ENCODE measurements around the gene MGAT3.

MGAT3 gene

DNA sequence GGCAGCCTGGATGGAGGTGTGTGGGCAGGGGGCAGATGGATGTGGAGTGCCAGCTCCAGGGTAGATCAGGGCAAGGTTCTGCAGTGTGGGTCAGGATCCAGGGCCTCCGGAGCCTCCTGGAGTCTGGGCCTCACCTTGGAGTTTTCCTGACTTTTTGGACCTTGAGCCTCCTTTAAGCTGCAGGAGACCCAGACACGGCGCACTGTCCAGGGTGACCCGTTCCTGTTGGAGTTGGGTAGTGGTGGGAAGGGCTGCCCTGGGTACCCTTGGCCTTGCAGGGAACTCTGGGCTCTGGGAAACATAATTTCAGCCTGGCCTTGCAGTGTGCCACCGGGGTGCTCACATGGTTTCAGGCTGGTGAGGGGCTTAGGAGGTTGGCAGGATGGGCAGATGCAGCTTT lies 17.0 kb downstream of the MGAT3 start:
- no peak for DNase-seq

DNA sequence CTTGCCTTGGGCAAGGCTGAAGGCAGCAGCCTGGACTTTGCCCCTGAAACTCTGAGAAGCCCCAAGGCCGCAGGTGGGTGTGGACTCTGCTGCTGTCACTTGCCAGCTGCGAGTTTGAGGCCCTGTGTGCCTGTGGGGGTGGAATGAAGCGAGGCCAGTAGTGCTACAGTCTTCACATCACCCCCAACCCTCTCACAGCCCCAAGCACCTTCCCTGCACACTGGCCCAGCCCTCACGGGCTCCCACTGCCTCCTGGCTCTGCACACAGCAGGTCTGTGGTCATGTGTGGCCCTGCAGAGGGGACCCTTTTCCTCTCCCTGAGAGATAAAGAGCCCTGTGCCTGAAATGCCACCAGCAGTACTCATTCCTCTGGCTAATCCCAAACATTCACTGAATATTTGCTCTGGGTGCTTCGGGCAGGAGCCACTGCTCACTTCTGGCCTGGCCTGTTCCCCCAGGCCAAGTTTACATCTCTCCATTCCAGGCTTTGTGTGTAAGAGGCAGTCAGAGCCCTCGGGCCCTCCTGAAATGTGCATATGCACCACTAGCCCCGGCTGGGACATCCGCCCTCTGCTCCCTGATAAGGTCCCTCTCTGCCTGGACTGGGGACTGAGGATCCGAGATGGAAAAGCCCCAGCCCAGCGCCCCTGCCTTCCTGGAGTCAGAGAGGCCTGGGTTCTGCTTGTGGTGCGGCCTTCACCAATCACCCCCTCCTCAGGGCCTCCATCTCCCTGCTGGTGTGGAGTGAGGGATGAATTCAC lies 17.7 kb downstream of the MGAT3 start:
- no peak for DNase-seq

DNA sequence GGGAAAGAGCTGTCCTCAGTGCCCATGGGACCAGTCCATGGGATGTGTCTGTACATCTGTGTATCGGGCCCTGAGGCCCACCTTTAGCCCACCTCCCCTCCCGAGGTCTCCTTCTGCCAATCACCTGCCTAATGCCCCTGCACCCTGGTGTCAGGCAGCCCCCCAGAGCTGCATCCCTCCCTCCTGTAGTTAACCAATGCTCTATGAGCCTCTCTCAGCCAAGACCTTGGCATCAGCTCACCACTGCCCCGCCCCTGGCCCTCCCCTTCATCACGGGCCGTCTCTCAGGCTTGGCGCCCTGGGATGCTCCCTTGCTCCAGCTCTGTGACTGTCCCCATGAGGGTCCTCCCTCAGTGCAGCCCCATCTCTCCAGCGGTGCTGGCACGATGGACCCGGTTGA lies 18.5 kb downstream of the MGAT3 start:
- DNase-seq: no peak

DNA sequence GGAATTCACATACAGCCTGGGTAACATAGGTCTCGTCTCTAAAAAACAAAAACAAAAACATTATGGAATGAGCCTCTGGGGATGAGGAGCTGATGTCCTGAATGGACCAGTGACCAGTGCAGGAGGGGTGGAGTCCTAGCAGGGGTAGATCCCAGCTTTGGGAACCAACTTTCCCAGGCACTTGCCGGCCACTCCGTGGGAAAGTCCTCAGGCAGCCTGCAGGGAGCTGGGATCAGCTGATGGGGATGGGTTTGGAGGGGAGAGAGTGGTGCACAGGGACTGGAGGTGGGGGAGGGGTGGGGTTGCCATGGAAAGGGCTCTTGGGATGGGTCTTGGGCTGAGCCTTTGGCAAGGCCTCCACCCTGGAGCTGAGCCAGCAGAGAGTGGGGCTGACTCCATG lies 19.1 kb downstream of the MGAT3 start:
- no peak for DNase-seq

DNA sequence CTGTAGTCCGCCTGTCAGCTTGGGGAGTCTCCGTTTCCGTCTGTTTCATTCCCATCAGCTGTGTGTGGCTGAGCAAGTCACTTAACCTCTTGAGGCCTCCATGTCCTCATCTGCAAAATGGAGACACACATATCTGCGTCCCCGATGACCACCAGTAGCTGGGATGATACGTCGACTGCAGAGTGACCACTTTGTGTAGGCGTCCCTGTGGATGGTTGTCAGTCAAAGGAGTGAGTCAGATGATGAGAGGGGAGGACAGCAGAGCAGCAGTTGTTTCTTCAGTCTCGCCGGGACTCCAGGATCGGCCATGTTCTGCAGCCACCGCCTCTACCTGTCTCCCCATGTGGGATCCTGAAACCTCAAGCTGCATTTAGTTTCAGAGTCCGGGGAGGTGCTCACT lies 19.9 kb downstream of the MGAT3 start:
- DNase-seq: no peak

DNA sequence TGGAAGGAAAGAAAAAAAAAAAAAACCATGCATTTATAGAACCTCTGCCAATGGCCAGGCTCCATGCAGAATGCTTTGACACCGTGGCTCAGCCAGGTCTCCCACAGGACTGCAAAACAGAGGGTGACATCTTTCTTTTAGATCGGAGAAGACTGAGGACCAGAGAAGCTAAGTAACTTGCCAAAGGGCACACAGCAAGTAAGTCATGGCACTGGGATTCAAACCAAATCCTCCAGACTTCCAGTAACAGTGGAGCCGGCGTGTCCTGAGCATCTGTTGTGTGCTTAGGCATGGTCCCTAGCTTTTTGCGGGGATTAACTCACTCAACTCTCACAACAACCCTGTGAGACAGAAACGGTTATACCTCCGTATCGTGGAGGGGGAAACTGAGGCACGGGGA lies 20.7 kb downstream of the MGAT3 start:
- DNase-seq: no peak

DNA sequence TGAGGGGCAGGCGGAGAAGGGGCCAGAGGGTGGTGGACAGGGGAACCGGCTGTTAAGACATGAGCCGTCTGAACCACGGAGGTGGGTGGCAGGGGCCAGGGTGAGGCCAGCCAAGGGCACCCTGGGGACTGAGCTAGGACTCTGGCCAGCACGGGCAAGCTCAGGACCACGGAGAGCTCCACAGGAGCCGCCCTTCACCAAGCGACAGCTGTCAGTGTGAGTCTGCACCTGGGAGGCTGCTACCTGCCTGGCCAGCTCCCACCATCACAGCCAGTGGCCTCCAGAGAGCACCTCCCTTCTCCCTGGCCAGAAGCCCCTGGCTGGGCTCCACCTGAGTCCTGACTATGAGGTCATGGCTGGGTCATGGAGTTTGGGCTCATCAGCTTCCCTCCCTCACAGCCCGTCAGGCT lies 21.6 kb downstream of the MGAT3 start:
- peak; percentile 7 for DNase-seq

DNA sequence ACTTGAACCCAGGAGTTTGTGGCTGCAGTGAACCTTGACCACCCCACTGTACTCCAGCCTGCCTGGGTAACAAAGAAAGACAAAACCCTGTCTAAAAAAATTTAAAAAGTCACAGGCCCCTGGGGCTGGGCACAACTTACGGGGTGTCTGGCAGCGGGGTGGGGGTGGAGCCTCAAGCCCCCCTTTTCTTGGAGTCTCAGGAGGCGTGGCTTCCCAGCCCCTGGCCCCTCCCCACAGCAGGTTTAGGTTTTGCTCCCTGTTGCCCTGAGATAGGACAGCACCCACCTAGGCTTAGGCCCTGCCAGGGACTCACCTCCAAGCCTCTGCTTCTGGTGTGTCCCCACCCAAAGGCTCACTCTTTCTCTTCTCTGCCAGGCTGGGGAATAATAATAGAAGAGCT lies 22.4 kb downstream of the MGAT3 start:
- DNase-seq: no peak

DNA sequence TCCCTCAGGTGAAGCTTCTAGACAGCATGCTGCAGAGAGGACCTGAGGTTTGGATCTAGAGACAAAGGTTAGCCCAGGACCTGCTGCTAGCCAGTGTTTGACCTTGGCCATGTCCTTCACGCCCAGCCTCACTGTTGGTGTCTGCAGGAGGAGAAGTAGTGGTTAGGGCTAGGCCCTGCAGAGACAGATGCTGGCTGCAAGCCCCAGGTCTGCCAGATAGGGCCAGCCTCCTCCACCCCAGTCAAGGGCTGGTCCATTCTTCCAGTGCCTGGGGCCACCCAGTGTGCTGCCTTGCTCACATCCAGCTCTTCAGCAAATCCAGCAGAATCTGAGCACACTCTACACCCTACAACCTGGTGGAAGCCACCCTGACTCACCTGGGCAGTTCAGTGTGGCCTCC lies 23.7 kb downstream of the MGAT3 start:
- no peak for DNase-seq

DNA sequence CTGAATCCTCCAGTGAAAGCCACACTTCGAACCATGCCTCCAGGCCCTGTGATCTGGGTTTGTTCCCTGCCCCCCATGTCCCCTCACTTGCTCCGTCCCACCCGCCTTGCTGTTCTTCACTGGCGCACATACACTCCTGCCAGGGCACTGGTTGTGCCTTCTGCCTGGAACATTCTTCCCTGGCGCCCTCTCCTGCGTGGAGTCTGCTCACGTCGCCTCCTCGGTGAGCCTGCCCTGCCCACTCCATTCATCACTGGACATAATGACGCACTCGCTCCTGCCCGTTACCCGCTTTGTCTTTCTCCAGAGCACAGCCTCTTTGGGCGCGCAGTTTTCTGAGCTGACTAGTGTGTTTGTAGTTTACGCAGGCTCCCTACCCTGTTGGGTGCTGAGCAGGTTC lies 24.2 kb downstream of the MGAT3 start:
- DNase-seq: no peak

DNA sequence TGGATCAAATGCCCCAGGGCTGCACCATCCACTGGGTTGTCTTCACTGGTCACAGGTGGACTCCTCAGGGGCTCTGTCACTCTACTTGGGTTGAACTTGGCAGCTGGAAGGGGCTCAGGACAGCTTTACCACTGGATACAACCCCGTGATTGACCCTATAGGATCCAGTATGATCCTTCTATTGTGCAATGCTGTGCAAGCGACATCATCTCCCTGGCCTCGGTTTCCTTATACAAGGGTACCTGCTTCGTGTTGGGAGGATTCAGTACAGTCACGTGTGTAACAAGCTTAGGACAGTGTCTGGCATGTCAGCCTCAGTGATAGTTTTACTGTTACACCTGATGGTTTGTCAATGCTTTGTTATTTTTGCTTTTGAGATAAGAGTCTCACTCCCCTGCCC lies 24.8 kb downstream of the MGAT3 start:
- DNase-seq: no peak

DNA sequence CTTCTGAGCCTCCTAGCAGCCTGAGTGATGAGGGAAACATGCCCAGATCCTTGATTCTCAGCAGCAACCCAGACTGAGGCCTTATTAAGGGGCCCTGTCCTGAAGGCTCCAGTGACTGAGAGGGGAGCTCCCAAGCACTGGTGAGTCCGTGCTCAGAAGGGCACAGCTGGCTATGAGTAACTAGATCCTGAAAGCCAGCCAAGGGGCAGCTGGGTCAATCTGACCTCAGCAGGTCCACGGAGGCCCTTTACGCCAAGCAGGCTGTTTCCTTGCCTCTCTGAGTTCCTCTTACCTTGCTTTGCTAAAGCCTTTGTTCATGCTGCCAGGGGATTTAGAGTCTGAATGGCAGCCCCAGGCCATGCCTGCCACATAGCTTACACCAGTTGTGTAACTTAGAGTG lies 26.0 kb downstream of the MGAT3 start:
- DNase-seq: no peak

DNA sequence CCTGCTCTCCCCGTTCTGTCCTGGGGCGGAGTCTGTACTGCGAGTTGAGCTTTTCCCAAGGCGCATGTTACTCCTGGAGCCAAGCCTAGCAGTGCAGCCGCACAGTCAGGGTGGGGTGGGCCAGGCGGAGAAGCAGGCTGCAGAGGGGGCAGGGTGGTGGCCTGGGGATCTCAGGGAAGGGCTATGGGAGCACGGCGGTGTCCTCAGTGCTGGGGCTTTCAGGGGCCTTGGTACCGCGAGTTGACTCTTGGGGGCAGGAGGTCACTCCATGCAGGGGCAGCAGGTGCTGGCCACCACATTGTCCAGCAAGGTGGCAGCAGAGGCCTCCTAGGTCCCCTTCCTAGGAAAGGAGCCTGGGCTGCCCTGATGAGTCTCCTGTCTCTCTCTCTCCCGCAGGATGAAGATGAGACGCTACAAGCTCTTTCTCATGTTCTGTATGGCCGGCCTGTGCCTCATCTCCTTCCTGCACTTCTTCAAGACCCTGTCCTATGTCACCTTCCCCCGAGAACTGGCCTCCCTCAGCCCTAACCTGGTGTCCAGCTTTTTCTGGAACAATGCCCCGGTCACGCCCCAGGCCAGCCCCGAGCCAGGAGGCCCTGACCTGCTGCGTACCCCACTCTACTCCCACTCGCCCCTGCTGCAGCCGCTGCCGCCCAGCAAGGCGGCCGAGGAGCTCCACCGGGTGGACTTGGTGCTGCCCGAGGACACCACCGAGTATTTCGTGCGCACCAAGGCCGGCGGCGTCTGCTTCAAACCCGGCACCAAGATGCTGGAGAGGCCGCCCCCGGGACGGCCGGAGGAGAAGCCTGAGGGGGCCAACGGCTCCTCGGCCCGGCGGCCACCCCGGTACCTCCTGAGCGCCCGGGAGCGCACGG lies 30.4 kb downstream of the MGAT3 start:
- DNase-seq: no peak

DNA sequence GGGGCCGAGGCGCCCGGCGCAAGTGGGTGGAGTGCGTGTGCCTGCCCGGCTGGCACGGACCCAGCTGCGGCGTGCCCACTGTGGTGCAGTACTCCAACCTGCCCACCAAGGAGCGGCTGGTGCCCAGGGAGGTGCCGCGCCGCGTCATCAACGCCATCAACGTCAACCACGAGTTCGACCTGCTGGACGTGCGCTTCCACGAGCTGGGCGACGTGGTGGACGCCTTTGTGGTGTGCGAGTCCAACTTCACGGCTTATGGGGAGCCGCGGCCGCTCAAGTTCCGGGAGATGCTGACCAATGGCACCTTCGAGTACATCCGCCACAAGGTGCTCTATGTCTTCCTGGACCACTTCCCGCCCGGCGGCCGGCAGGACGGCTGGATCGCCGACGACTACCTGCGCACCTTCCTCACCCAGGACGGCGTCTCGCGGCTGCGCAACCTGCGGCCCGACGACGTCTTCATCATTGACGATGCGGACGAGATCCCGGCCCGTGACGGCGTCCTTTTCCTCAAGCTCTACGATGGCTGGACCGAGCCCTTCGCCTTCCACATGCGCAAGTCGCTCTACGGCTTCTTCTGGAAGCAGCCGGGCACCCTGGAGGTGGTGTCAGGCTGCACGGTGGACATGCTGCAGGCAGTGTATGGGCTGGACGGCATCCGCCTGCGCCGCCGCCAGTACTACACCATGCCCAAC lies 31.2 kb downstream of the MGAT3 start:
- DNase-seq: no peak

DNA sequence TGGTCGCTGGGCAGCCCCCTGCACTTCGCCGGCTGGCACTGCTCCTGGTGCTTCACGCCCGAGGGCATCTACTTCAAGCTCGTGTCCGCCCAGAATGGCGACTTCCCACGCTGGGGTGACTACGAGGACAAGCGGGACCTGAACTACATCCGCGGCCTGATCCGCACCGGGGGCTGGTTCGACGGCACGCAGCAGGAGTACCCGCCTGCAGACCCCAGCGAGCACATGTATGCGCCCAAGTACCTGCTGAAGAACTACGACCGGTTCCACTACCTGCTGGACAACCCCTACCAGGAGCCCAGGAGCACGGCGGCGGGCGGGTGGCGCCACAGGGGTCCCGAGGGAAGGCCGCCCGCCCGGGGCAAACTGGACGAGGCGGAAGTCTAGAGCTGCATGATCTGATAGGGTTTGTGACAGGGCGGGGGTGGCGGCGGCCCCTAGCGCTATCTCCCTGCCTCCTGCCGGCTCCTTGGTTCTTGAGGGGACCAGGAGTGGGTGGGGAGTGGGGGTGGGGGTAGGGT lies 31.8 kb downstream of the MGAT3 start:
- no peak for DNase-seq

DNA sequence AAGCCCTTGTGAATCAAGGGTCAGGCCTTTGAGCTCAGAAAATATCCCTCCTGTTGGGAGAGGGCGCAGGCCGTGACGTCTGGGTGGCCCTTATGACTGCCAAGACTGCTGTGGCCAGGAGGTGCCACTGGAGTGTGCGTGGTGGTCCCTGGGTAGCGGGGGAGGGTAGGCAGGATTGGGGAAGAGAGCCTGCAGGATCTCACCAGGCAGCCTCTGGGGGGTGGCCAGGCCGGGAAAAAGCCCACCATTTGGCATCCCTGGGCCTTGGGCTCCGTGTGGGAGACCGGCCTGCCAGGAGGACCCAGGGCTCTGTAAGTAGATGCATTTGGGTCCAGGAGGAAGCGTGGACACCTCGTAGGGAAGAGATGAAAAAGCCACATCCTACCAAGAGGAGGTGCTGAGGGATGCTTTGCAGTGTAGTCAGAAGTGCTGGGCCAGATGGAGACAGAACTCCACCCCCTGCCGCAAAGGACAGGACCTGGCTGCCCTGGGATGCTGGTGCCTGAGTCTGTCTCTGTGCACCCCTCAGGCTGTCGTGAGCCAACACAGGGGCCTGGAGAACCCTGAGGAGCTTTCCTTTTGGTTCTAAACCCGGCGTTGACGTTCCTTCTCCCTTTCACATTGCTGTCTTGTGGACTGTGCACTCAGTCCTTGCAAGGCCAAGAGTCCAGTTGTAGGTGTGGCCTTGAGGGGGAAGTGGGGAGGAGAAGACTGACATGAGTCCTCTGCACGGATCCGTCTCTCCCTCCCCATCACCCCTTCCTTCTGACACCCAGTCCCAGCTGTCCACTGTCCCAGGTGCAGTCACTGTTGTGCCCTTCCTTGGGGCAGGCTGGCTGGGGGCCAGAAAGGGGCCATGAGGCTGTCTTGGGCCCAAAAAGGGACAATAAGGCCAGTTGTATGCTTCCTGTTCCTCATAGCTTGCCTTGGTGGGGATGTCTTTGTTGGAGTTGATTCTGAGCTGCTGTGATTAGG lies 32.6 kb downstream of the MGAT3 start:
- DNase-seq: no peak

DNA sequence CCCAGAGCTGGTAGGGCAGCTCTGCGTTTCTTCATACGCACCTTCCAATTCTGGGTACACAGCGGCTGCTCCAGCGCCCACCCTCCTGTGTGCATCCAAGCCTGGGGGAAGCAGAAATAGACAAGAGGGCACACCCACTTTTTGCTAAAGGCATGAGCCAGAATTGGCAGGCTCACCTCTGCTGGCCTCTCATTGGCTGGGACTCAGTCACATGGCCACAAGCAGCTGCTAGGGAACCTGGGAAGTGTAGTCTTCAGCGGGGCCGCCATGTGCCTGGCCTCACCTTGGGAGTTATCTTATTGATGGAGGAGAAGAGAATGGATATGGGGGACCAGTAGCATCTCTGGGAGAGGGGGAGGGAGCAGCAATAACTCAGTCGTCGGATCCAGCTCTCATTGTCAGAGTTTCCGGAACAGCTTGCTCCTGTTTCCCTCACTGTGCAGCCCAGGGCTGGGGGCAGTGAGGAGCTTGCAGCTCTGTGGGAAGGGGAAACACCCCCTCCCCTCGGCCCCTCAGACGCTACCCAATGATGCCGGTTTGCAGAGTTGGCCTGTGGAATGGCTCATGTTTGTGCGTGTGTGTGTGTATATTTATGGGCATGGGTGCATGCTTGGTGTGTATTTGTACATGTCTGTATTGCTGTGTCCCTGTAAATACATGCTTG lies 33.5 kb downstream of the MGAT3 start:
- DNase-seq: peak; percentile 89

DNA sequence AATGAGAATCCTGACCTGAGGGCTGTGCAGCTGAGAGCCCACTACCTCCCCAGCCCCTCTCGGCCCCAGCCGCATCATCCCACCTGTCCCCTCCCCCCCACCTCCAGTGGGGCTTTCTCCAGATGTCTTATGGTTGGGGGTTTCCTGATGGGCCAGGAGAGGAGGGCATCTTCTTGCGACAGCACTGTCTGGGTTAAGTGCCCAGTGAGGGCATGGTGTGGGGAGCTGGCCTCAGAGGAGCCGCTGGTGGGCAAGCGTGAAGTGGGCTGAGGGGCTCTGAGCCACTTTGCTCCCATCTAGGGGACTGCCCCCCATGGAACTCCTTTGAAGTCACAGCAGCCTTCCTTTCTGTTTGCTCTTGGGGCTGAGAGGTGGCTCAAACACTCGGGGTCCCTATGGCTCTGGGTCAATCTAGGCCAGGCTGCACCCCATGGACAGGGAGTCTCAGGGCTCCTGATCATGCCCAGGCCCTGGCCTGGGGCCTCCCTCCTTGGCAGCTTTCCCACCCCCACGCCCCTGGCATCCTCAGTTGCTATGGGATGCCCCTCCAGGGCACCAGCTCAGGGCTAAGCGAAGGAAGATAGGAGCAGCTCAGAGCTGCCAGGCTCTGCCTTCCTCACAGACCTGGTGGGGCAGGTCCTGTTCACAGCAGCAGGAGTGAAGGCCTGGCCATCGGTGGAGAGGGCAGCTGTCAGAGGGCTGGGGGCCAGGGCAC lies 34.3 kb downstream of the MGAT3 start:
- no peak for DNase-seq

DNA sequence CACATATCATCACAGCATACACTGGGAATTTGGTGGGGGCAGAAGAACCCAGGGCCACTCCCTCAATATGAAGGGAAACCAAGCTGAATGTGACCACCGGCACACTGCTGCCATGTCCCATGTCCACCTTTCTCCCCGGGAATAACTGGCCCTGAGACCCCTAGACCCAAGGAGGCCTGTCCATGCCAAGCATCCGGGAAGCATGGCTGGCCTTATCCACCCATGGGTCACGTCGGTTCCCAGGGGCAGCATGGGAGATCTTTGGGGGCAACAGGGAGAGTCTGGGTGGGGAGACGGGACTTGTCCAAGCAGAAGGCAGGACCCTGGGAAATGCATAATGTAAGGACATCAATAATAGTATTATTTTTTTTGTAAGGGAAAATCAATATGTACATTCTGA lies 34.9 kb downstream of the MGAT3 start:
- no peak for DNase-seq

DNA sequence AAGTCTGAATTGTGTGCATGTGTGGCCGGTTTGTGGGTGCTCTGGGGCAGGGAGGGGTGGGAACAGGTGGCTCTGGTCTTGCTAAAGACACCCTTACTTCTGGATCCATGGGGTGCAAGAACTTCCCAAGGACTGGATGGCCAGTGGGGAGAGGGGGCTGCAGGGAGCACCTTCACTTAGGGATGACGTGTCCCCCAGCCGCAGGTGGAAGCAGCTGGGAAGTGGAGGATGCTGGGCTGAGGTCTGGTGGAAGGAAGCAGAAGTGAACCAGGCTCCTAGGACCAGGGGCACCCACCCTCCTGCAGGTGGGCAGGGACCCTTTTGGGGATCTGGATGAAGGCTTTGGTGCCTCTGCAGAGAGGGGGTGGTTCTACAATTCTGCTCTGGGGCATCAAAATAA lies 35.4 kb downstream of the MGAT3 start:
- no peak for DNase-seq

DNA sequence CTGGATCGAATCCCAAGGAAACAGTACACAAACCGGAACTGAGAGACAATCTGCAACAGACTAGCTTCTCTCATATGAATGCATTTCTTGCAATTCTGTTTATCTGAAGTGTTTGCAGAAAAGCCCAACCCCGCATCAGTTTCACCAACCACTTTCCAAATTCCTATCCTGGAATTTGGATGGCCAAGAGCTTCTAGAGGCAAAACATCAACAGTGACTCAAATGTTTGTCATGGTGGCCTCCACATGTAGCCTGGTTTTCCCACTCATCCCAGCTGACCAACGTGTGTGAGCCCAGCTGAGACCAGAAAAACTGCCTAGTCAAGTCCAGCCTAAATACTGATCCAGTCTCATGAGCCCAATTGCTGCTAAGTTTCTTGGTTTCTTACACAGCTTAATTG lies 36.9 kb downstream of the MGAT3 start:
- no peak for DNase-seq
